ENCODE measurements around the gene CREM.

CREM gene

DNA sequence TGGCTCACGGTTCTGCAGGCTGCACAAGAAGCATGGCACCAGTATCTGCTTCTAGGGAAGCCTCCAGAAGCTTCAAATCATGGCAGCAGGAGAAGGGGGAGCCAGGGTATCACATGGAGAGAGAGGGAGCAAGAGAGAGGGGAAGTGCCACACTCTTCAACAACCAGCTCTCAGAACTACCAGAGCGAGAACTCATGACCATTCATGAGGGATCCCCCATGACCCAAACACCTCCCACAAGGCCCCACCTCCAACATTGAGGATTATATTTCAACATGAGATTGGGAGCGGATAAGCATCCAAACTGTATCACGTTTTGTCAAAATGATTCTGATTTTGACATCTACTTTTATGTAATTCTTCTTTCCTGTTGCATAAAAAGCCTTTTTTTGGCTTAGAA lies 38.5 kb downstream of the CREM start:
- ATAC-seq = no peak
- TF ChIP-seq ZFP3 (CRISPR knock-in tag; IDR thresholded peaks at IDR 0.05) = no peak

DNA sequence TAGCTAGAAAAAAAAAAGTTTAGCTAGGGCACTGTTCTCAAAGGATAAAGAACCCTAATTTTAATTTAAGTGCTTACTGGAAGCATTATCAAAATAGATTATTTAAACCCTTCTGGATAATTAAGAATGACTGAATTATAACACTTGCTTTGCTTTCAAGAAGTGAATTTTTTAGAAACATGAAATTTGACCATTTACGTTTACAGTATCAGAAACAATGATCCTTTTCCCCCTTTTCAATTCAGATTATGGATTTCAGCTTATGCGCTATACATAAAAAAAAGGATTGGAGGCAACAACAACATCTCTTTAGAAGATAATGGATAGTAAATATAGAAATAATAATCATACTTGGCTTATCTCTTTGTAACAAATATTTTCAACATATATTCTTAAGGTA lies 39.2 kb downstream of the CREM start:
- no peak for ATAC-seq
- TF ChIP-seq TCF4 (CRISPR knock-in tag; IDR thresholded peaks at IDR 0.05; ENCODE audit: borderline replicate concordance) = no peak
- TF ChIP-seq SNAI2 (CRISPR knock-in tag; IDR thresholded peaks at IDR 0.05) = no peak
- TF ChIP-seq, protein P1, sequence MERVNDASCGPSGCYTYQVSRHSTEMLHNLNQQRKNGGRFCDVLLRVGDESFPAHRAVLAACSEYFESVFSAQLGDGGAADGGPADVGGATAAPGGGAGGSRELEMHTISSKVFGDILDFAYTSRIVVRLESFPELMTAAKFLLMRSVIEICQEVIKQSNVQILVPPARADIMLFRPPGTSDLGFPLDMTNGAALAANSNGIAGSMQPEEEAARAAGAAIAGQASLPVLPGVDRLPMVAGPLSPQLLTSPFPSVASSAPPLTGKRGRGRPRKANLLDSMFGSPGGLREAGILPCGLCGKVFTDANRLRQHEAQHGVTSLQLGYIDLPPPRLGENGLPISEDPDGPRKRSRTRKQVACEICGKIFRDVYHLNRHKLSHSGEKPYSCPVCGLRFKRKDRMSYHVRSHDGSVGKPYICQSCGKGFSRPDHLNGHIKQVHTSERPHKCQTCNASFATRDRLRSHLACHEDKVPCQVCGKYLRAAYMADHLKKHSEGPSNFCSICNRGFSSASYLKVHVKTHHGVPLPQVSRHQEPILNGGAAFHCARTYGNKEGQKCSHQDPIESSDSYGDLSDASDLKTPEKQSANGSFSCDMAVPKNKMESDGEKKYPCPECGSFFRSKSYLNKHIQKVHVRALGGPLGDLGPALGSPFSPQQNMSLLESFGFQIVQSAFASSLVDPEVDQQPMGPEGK (CRISPR knock-in tag; IDR thresholded peaks at IDR 0.05; ENCODE audit: borderline replicate concordance) = no peak
- TF ChIP-seq, protein P2, sequence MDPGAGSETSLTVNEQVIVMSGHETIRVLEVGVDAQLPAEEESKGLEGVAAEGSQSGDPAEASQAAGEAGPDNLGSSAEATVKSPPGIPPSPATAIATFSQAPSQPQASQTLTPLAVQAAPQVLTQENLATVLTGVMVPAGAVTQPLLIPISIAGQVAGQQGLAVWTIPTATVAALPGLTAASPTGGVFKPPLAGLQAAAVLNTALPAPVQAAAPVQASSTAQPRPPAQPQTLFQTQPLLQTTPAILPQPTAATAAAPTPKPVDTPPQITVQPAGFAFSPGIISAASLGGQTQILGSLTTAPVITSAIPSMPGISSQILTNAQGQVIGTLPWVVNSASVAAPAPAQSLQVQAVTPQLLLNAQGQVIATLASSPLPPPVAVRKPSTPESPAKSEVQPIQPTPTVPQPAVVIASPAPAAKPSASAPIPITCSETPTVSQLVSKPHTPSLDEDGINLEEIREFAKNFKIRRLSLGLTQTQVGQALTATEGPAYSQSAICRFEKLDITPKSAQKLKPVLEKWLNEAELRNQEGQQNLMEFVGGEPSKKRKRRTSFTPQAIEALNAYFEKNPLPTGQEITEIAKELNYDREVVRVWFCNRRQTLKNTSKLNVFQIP (CRISPR knock-in tag; IDR thresholded peaks at IDR 0.05; ENCODE audit: borderline replicate concordance, low read depth) = no peak
- TF ChIP-seq ZFP3 (CRISPR knock-in tag; IDR thresholded peaks at IDR 0.05) = no peak
- TF ChIP-seq BACH2 (CRISPR knock-in tag; IDR thresholded peaks at IDR 0.05; ENCODE audit: borderline replicate concordance) = no peak
- TF ChIP-seq TOX (CRISPR knock-in tag; IDR thresholded peaks at IDR 0.05; ENCODE audit: borderline replicate concordance) = no peak
- TF ChIP-seq ARNTL (CRISPR knock-in tag; IDR thresholded peaks at IDR 0.05; ENCODE audit: borderline replicate concordance, low read depth) = no peak
- TF ChIP-seq, protein P3, sequence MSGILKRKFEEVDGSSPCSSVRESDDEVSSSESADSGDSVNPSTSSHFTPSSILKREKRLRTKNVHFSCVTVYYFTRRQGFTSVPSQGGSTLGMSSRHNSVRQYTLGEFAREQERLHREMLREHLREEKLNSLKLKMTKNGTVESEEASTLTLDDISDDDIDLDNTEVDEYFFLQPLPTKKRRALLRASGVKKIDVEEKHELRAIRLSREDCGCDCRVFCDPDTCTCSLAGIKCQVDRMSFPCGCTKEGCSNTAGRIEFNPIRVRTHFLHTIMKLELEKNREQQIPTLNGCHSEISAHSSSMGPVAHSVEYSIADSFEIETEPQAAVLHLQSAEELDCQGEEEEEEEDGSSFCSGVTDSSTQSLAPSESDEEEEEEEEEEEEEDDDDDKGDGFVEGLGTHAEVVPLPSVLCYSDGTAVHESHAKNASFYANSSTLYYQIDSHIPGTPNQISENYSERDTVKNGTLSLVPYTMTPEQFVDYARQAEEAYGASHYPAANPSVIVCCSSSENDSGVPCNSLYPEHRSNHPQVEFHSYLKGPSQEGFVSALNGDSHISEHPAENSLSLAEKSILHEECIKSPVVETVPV (CRISPR knock-in tag; IDR thresholded peaks at IDR 0.05) = no peak
- TF ChIP-seq RARB (CRISPR knock-in tag; IDR thresholded peaks at IDR 0.05) = no peak
- no peak for TF ChIP-seq ZFP30 (CRISPR knock-in tag; IDR thresholded peaks at IDR 0.05)
- no peak for TF ChIP-seq ZNF565 (CRISPR knock-in tag; conservative IDR thresholded peaks at IDR 0.05; ENCODE audit: low read depth)
- no peak for TF ChIP-seq ISL1 (CRISPR knock-in tag; IDR thresholded peaks at IDR 0.05)
- no peak for TF ChIP-seq ZNF70 (CRISPR knock-in tag; IDR thresholded peaks at IDR 0.05)
- TF ChIP-seq ZC3H10 (CRISPR knock-in tag; IDR thresholded peaks at IDR 0.05) = no peak
- no peak for TF ChIP-seq GLIS3 (CRISPR knock-in tag; IDR thresholded peaks at IDR 0.05)
- no peak for TF ChIP-seq OSR1 (CRISPR knock-in tag; IDR thresholded peaks at IDR 0.05)
- no peak for TF ChIP-seq PPARA (CRISPR knock-in tag; IDR thresholded peaks at IDR 0.05; ENCODE audit: borderline replicate concordance)
- no peak for TF ChIP-seq CSDC2 (CRISPR knock-in tag; IDR thresholded peaks at IDR 0.05)

DNA sequence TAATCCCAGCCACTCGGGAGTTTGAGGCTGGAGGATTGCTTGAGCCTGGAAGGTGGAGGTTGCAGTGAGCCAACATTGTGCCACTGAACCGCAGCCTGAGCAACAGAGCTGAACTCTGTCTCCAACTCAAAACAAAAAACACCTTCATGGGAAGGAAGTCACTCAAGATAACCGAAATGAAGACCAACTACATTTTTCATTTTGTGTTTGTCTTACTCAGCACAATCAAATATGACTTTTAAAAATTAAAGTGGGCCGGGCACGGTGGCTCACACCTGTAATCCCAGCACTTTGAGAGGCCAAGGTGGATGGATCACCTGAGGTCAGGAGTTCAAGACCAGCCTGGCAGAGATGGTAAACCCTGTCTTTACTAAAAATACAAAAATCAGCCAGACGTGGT lies 40.0 kb downstream of the CREM start:
- ATAC-seq = no peak
- TF ChIP-seq ZNF565 (CRISPR knock-in tag; conservative IDR thresholded peaks at IDR 0.05; ENCODE audit: low read depth) (no peak), ISL1 (CRISPR knock-in tag; IDR thresholded peaks at IDR 0.05) (no peak), ZNF8 (CRISPR knock-in tag; IDR thresholded peaks at IDR 0.05) (no peak), ESRRG (CRISPR knock-in tag; IDR thresholded peaks at IDR 0.05) (no peak)
- TF ChIP-seq, protein P4, sequence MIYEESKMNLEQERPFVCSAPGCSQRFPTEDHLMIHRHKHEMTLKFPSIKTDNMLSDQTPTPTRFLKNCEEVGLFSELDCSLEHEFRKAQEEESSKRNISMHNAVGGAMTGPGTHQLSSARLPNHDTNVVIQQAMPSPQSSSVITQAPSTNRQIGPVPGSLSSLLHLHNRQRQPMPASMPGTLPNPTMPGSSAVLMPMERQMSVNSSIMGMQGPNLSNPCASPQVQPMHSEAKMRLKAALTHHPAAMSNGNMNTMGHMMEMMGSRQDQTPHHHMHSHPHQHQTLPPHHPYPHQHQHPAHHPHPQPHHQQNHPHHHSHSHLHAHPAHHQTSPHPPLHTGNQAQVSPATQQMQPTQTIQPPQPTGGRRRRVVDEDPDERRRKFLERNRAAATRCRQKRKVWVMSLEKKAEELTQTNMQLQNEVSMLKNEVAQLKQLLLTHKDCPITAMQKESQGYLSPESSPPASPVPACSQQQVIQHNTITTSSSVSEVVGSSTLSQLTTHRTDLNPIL (CRISPR knock-in tag; IDR thresholded peaks at IDR 0.05; ENCODE audit: low read depth) = no peak
- TF ChIP-seq, protein P1 (CRISPR knock-in tag; IDR thresholded peaks at IDR 0.05; ENCODE audit: borderline replicate concordance) = no peak

DNA sequence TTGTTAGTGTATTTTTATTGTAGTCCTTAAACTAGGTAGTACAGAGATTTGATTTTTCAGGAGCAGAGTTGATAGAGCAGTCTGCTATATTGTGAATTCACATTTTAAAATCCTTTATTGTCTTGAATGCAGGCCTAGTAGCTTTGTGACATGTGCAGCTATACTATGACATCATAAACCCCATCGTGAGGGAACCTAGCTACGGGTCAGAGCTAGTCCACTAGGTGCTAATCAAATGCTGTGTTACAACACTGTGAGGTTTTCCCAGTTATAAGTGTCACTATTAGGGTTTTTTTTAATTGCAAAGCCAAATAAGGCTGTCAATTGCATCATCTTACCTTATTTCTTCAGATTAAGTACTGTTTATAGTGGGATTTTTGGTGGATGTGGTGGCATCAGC lies 40.7 kb downstream of the CREM start:
- no peak for ATAC-seq
- TF ChIP-seq CSDC2 (CRISPR knock-in tag; IDR thresholded peaks at IDR 0.05) (no peak), ESRRG (CRISPR knock-in tag; IDR thresholded peaks at IDR 0.05) (no peak), ZC3H10 (CRISPR knock-in tag; IDR thresholded peaks at IDR 0.05) (no peak), BACH2 (CRISPR knock-in tag; IDR thresholded peaks at IDR 0.05; ENCODE audit: borderline replicate concordance) (no peak), ZFP3 (CRISPR knock-in tag; IDR thresholded peaks at IDR 0.05) (no peak), SNAI2 (CRISPR knock-in tag; IDR thresholded peaks at IDR 0.05) (no peak), ISL1 (CRISPR knock-in tag; IDR thresholded peaks at IDR 0.05) (no peak), ZNF565 (CRISPR knock-in tag; conservative IDR thresholded peaks at IDR 0.05; ENCODE audit: low read depth) (no peak), OSR1 (CRISPR knock-in tag; IDR thresholded peaks at IDR 0.05) (no peak)
- TF ChIP-seq, protein P4 (CRISPR knock-in tag; IDR thresholded peaks at IDR 0.05; ENCODE audit: low read depth) = no peak
- TF ChIP-seq, protein P2 (CRISPR knock-in tag; IDR thresholded peaks at IDR 0.05; ENCODE audit: borderline replicate concordance, low read depth) = no peak
- TF ChIP-seq, protein P1 (CRISPR knock-in tag; IDR thresholded peaks at IDR 0.05; ENCODE audit: borderline replicate concordance) = no peak

Data from SK-N-SH treated with all-trans-retinoic acid at 6 μM for 48 hours (cell line).